Measurements from ENCODE around the gene ARFGAP2. TPM values are rescaled to one million over a fixed set of nuclear protein-coding genes. Genes with fewer than 3 reads are reported as not detected.

ARFGAP2 gene
- total RNA-seq, 1 donor from 2014 or later = 105 TPM

DNA sequence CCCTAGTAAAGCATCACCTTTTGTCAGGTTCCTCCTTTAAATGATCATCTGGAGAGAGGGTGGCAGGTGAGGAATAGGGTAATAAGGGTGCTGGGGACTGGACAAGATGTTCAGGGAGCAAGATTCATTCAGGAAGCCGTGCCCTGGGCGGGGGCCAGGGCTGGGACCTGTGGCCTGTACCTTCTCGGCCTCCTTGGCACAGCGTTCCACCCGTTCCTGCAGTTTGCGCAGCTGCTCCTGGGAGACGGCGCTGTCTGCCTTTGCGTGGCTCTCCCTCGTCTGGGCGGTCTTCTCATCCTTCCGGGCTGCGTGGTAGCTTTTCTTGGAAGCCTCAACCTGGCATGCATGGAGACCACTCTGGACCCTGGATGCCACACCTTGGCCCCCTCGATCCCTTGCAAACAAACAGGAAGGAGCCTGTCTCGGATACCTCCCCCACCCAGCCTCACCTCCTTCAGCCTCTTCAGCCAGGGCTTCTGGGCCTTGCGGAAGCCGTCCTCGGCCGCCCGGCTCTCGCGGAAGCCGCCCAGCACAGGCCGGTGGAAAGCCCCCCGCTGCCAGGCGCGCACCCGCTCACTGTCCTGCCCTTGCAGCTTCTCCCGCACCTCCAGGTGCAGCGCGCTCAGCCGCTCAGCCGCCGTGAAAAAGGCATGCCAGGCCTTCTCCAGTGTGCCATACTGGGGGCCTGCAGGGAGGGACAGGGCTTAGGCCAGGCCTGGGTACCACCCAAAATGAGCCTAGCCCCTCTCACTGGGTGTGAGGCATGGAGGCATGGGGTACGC is 3.5 kb upstream of the ARFGAP2 start:
- DNase-seq (ENCODE audit: low spot score in 2 of 2, unreplicated experiment in 2 of 2) = no peak
- H3K4me1 Mint-ChIP-seq = peaks cover 27% of the 10 kb centered on the region
- TF ChIP-seq, protein P1, sequence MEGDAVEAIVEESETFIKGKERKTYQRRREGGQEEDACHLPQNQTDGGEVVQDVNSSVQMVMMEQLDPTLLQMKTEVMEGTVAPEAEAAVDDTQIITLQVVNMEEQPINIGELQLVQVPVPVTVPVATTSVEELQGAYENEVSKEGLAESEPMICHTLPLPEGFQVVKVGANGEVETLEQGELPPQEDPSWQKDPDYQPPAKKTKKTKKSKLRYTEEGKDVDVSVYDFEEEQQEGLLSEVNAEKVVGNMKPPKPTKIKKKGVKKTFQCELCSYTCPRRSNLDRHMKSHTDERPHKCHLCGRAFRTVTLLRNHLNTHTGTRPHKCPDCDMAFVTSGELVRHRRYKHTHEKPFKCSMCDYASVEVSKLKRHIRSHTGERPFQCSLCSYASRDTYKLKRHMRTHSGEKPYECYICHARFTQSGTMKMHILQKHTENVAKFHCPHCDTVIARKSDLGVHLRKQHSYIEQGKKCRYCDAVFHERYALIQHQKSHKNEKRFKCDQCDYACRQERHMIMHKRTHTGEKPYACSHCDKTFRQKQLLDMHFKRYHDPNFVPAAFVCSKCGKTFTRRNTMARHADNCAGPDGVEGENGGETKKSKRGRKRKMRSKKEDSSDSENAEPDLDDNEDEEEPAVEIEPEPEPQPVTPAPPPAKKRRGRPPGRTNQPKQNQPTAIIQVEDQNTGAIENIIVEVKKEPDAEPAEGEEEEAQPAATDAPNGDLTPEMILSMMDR (IDR thresholded peaks at IDR 0.05; ENCODE audit: unreplicated experiment) = no peak
- no peak overlapping the region for H3K27ac Mint-ChIP-seq
- H3K9me3 Mint-ChIP-seq = no peaks in the 10 kb centered on the region
- no peaks in the 10 kb centered on the region for H3K27me3 Mint-ChIP-seq (ENCODE audit: low read depth)
- H3K4me3 Mint-ChIP-seq = no peak overlapping the region
- peaks cover 4% of the 10 kb centered on the region for H3K36me3 Mint-ChIP-seq

DNA sequence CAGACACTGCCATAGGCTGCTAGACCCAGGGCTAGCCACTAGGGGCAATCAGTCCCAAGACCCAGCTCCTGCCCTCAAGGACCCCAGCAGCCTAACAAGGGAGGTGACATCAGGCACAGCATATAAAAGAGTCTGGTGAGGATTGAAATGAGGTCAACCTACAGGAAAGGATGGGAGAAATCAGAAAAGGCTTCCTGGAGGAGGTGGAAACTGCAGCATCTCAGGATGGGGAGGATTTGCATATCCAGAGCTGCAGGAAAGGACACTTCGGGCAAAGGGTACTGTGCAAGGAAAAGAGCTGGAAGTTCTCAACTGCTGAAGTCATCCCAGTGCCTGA is 2.9 kb upstream of the ARFGAP2 start:
- no peak overlapping the region for H3K27ac Mint-ChIP-seq
- peaks cover 26% of the 10 kb centered on the region for H3K4me1 Mint-ChIP-seq
- DNase-seq (ENCODE audit: low spot score in 2 of 2, unreplicated experiment in 2 of 2) = no peak
- TF ChIP-seq, protein P1 (IDR thresholded peaks at IDR 0.05; ENCODE audit: unreplicated experiment) = no peak
- H3K4me3 Mint-ChIP-seq = no peak overlapping the region
- H3K9me3 Mint-ChIP-seq = no peaks in the 10 kb centered on the region
- peaks cover 4% of the 10 kb centered on the region for H3K36me3 Mint-ChIP-seq
- H3K27me3 Mint-ChIP-seq (ENCODE audit: low read depth) = no peaks in the 10 kb centered on the region

DNA sequence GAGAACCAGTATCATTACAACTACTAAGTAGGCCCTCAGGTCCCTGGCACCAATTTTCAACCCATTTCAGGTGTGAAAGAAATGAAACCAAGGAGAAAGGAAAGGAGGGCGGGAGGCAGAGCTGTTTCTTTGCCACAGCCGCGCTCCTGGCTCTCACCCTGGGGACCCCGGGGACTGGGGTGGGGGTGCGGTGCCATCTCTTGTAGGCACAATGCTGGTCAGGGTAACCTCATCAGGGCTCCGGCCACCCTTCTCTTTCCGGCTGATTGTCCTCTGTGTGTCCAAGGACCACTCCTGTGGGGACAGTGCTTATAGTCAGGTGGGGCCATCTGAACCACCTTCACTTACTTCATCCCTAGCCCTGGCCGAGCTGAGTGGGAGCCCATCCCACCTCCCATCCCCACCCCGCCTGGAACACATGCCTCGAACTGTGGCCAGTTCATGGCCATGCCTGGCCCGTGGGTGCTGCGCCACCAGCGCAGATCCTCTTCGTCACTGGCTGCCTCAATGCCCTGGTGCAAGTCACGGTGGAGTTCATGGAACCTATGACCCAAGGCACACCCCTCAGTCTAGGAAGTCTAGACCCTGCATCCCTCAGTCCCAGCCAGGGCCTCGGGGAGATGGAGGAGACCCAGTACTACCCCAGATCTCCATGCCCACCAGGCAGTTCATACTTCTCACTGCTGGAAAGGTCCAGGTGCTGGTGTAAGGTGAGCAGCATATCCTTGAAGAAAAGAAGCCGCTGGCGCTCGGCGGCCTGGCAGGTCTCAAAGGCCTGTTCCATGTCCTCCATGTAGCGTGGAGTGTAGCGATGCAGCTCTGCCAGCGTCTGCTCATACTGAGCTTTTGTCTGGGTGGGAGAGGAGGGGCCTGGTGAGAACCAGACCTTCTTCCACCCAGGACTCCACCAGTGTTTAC is 2.3 kb upstream of the ARFGAP2 start:
- H3K9me3 Mint-ChIP-seq = no peaks in the 10 kb centered on the region
- peaks cover 21% of the 10 kb centered on the region for H3K4me1 Mint-ChIP-seq
- no peak overlapping the region for H3K4me3 Mint-ChIP-seq
- peaks cover 4% of the 10 kb centered on the region for H3K36me3 Mint-ChIP-seq
- H3K27me3 Mint-ChIP-seq (ENCODE audit: low read depth) = no peaks in the 10 kb centered on the region
- no peak overlapping the region for H3K27ac Mint-ChIP-seq
- DNase-seq (ENCODE audit: low spot score in 2 of 2, unreplicated experiment in 2 of 2) = no peak
- TF ChIP-seq, protein P1 (IDR thresholded peaks at IDR 0.05; ENCODE audit: unreplicated experiment) = peak; percentile 46

DNA sequence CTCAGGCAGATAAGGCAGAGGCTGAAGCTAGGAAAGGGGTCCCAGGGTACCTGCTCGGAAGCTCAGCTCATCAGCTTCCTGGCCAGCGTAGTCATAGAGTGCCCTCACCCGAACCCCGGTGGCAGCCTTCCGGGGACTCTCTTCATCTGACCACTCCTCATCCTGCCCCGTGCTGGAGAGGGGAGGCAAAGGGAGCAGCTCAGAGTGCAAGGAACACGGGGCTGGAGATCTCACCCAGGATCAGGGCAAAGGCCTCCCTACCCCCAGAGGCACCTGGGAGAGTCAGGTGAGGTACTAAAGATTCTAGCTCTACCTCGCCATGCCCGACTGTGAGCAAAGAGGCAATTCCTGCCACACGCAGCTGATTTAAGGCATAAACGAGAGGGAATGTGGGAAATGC is 1.6 kb upstream of the ARFGAP2 start:
- H3K27me3 Mint-ChIP-seq (ENCODE audit: low read depth) = no peaks in the 10 kb centered on the region
- DNase-seq (ENCODE audit: low spot score in 2 of 2, unreplicated experiment in 2 of 2) = no peak
- H3K4me3 Mint-ChIP-seq = no peak overlapping the region
- no peak overlapping the region for H3K27ac Mint-ChIP-seq
- H3K9me3 Mint-ChIP-seq = no peaks in the 10 kb centered on the region
- TF ChIP-seq, protein P1 (IDR thresholded peaks at IDR 0.05; ENCODE audit: unreplicated experiment) = no peak
- H3K4me1 Mint-ChIP-seq = peaks cover 21% of the 10 kb centered on the region
- H3K36me3 Mint-ChIP-seq = peaks cover 4% of the 10 kb centered on the region

DNA sequence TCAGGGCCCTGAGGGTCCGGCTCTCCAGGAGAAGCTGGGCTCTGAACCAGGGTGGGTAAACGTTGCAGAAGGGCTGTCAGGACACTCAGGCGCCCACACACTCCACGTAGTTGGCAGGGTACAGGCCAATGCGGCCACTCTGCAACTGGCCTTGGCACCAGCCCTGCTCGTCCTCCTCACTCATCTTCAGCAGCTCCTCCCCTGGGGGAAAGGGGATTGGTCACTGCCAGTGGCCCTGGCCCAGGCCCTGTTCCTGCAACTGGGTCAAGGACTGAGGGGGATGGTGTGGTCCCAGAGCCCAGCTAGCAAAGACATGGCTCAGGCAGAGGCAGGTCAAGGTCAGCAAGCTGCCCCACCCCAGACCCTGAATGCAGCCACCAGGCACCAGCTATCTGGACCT is 1.2 kb upstream of the ARFGAP2 start:
- TF ChIP-seq, protein P1 (IDR thresholded peaks at IDR 0.05; ENCODE audit: unreplicated experiment) = no peak
- H3K9me3 Mint-ChIP-seq = no peaks in the 10 kb centered on the region
- H3K4me1 Mint-ChIP-seq = peaks cover 21% of the 10 kb centered on the region
- DNase-seq (ENCODE audit: low spot score in 2 of 2, unreplicated experiment in 2 of 2) = no peak
- peak overlapping the region; percentile 98 for H3K27ac Mint-ChIP-seq
- H3K27me3 Mint-ChIP-seq (ENCODE audit: low read depth) = no peaks in the 10 kb centered on the region
- peak overlapping the region; percentile 97 for H3K4me3 Mint-ChIP-seq
- H3K36me3 Mint-ChIP-seq = peaks cover 4% of the 10 kb centered on the region
